Esophagus muscularis mucosa (tissue), 4 donors: Measurements from ENCODE around the gene KIFC1. TPM values are rescaled to one million over a fixed set of nuclear protein-coding genes. Genes with fewer than 3 reads are reported as not detected.
A peak's percentile ranks its signal among the peaks of the same experiment; 100 is the strongest.

Experiments
- DNase-seq: peaks from one replicate; pipeline ENCODE4 v3.0.0-alpha.2; 2017; ENCODE audit errors: extremely low spot score
- H3K27ac ChIP-seq, 4 donors: fragments of 200-600 bp; sonication (generic); replicated peaks in 1 of 4; 1 replicate in 3 of 4; 2 replicates in 1 of 4; pipeline ENCODE4 v1.5.1; 2016 to 2019; ENCODE audit warnings: mild to moderate bottlenecking in 1 of 4
- H3K27me3 ChIP-seq, 4 donors: fragments of 200-600 bp; sonication (generic); one replicate each; pipeline versions ENCODE4 v1.5.1 to v1.6.0; 2016 to 2019
- H3K36me3 ChIP-seq, 4 donors: fragments of 200-600 bp; sonication (generic); one replicate each; pipeline ENCODE4 v1.5.1; 2016 to 2019
- H3K4me1 ChIP-seq, 4 donors: fragments of 200-600 bp; sonication (generic); one replicate each; pipeline ENCODE4 v1.5.1; 2016 to 2019
- H3K4me3 ChIP-seq, 4 donors: fragments of 200-600 bp; sonication (generic); 1 replicate in 2 of 4; 2 replicates in 2 of 4; pipeline ENCODE4 v1.5.1; 2016 to 2019; ENCODE audit warnings: mild to moderate bottlenecking in 4 of 4, moderate library complexity in 1 of 4
- H3K9me3 ChIP-seq, 4 donors: fragments of 200-600 bp; sonication (generic); 1 replicate in 3 of 4; 2 replicates in 1 of 4; pipeline ENCODE4 v1.5.1; 2016 to 2019
- EP300 ChIP-seq: sonication (generic); formaldehyde crosslinking; IDR thresholded peaks from one replicate; pipeline ENCODE4 v1.6.1; 2017; ENCODE audit warnings: antibody characterized with exemption
- POLR2A ChIP-seq: fragments of 450-650 bp; IDR thresholded peaks from one replicate; pipeline ENCODE4 v1.6.1; 2017; ENCODE audit warnings: antibody characterized with exemption, moderate library complexity, mild to moderate bottlenecking, low read depth
- POLR2AphosphoS5 ChIP-seq, 2 donors: sonication (generic); formaldehyde crosslinking; IDR thresholded peaks; one replicate each; pipeline ENCODE4 v1.6.1; 2017; ENCODE audit warnings: antibody characterized with exemption in 2 of 2
- WGBS: methylation state at CpG from one replicate; pipeline ENCODE4 v1.1.5; 2018; 5-methylcytosine and 5-hydroxymethylcytosine counted together
- intact Hi-C: fragments of 100-400 bp; cut with DNase I; formaldehyde crosslinking; loops from one replicate; pipeline ENCODE4 v1.15.1; 2023
- total RNA-seq, 4 donors: library from RNA; depleted of rRNA; stranded (reverse); fragments of >200 nt; gene quantifications; one replicate each; pipeline versions ENCODE4 v1.1.0 to v1.2.1, GENCODE V29; 2016
- TF ChIP-seq, protein P1 (sequence below), 3 experiments: fragments of 200-600 bp in 2 of 3; fragments of 450-650 bp in 1 of 3; sonication (generic) in 2 of 3; IDR thresholded peaks; one replicate each; pipeline ENCODE4 v1.5.1; 2017 to 2019; ENCODE audit warnings: antibody characterized with exemption in 3 of 3, mild to moderate bottlenecking in 2 of 3, moderate library complexity in 1 of 3

The KIFC1 gene
- total RNA-seq, 4 donors from 2014 or later = 0.39 to 1.1 (median 0.42) TPM; not detected in 1

DNA sequence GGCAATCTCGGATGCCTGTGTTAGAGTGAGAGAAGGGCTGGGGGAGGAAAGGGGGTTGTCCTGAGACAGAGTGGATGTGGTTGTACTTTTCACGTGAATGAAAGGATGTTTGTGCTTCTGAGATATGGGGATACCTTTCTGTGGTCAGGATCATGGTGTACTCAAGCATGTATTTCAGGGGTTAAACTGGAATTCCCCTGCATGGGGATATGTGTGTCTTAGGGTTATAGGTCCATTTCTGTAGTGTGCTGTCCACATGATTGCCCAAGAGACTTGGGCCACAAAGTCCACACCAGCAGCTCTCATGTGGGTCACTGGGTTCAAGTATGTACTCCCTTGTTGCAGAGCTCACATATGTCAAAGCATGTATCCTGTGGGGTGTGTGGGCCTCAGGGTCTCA, 38.7 kb downstream of the KIFC1 start:
- WGBS = 41% methylated on average over 2 of the region's 2 CpGs
- peaks cover 2 to 6% (median 5%) of the 10 kb centered on the region in 4 donors for H3K36me3 ChIP-seq
- no peak for DNase-seq
- no peak overlapping the region for H3K4me3 ChIP-seq
- intact Hi-C loops = no loop called here
- H3K27ac ChIP-seq = peak overlapping the region in 2 of 4 donors; percentile 68 to 95
- TF ChIP-seq EP300 (no peak), POLR2AphosphoS5 (IDR thresholded peaks at IDR 0.05) (no peak), POLR2A (no peak)
- TF ChIP-seq, protein P1, sequence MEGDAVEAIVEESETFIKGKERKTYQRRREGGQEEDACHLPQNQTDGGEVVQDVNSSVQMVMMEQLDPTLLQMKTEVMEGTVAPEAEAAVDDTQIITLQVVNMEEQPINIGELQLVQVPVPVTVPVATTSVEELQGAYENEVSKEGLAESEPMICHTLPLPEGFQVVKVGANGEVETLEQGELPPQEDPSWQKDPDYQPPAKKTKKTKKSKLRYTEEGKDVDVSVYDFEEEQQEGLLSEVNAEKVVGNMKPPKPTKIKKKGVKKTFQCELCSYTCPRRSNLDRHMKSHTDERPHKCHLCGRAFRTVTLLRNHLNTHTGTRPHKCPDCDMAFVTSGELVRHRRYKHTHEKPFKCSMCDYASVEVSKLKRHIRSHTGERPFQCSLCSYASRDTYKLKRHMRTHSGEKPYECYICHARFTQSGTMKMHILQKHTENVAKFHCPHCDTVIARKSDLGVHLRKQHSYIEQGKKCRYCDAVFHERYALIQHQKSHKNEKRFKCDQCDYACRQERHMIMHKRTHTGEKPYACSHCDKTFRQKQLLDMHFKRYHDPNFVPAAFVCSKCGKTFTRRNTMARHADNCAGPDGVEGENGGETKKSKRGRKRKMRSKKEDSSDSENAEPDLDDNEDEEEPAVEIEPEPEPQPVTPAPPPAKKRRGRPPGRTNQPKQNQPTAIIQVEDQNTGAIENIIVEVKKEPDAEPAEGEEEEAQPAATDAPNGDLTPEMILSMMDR (IDR thresholded peaks at IDR 0.05) = no peak
- H3K27me3 ChIP-seq = no peaks in the 10 kb centered on the region
- H3K4me1 ChIP-seq = peaks cover 48 to 86% (median 79%) of the 10 kb centered on the region in 4 donors
- no peaks in the 10 kb centered on the region for H3K9me3 ChIP-seq

DNA sequence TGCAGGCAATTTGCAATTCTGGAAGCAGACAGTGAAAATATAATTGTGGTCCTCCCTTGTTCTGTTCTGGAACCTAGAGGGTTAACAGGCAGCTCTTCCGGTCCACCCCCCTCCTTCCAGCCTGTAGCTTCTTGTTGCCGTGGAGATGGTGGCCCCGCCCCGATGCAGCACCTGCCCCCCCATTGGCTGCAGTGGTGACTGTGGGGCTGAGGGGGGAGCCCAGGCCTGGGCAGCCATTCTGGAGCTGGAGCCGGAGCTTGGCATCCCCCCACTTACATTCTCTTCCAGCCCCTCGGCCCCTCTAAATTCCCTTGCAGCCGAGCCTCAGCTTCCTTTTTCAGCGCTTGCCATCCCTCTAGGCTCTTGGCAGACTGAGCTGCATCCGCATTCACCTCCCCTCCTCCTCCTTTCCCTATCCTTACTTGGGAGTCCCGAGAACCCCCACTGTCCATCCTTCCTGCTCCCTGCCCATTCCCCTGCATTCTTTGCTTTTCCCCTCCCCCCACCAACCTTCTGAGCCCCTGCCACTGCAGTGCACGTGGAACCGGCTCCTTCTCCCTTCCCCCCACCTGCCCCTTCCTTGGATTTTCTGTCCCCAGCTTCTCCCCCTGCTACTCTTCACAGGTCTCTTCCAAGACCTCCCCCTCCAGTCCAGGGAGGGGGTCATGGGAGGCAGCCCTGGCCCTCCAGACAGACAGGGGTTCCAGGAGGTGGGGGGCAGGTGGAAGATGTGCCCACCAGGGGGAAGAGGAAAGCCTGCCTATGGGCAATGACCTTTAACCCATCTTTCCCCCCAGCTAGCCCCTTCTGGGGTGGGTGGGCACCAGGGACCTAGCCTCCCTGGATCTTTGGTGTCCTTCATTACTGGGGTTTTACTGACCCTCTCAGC, 39.6 kb downstream of the KIFC1 start:
- Histone ChIP-seq H3K27ac (peak overlapping the region; percentile 45 to 77 (median 58)), H3K4me1 (peaks cover 48 to 80% (median 75%) of the 10 kb centered on the region in 4 donors), H3K9me3 (no peaks in the 10 kb centered on the region), H3K4me3 (peak overlapping the region; percentile 15 to 34 (median 30)), H3K36me3 (peaks cover 8 to 15% (median 14%) of the 10 kb centered on the region in 4 donors), H3K27me3 (no peaks in the 10 kb centered on the region)
- TF ChIP-seq POLR2A = no peak
- TF ChIP-seq POLR2AphosphoS5 (IDR thresholded peaks at IDR 0.05) = peak in 1 of 2 donors; percentile 45
- TF ChIP-seq EP300 = no peak
- TF ChIP-seq, protein P1 (IDR thresholded peaks at IDR 0.05) = no peak
- 3% methylated on average over 12 of the region's 12 CpGs for WGBS
- peak; percentile 93 for DNase-seq
- intact Hi-C loops = no loop called here

DNA sequence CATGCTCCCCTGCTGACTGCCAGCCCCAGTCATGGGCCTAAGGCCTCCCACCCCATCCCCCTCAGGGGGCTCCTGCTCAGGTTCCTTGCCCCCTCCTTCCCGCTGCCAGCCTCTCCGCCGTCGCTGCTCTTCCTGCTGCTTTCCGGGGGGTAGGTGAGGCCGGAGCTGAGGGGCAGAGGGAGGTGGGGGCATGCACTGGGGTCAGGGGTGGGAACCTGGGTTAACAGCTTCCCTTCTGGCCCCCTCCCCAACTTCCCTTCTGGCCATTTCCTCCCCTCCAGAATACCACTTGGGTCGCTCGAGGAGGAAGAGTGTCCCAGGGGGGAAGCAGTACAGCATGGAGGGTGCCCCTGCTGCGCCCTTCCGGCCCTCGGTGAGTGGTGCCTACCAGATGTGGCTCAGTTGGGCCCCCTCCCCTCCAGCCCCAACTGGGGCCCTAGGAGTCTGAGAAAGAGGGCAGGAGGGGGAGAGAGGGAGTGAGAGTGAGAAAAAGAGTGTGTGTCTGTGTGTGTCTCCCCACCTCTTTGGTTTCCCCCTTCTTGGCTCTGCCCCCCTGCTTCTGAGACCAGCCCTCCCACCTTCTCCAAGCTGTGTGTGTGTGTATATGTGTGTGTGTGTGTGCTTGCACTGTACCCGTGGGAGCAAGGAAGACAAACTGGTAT, 40.4 kb downstream of the KIFC1 start:
- no peak overlapping the region for H3K4me3 ChIP-seq
- H3K4me1 ChIP-seq = peaks cover 42 to 73% (median 67%) of the 10 kb centered on the region in 4 donors
- H3K36me3 ChIP-seq = peaks cover 14 to 21% (median 21%) of the 10 kb centered on the region in 4 donors
- TF ChIP-seq POLR2A (no peak), POLR2AphosphoS5 (IDR thresholded peaks at IDR 0.05) (no peak), EP300 (no peak)
- TF ChIP-seq, protein P1 (IDR thresholded peaks at IDR 0.05) = no peak
- WGBS = 37% methylated on average over 12 of the region's 12 CpGs
- intact Hi-C loops = no loop called here
- H3K9me3 ChIP-seq = no peaks in the 10 kb centered on the region
- H3K27me3 ChIP-seq = no peaks in the 10 kb centered on the region
- no peak for DNase-seq
- peak overlapping the region in 3 of 4 donors; percentile 45 to 77 (median 68) for H3K27ac ChIP-seq

DNA sequence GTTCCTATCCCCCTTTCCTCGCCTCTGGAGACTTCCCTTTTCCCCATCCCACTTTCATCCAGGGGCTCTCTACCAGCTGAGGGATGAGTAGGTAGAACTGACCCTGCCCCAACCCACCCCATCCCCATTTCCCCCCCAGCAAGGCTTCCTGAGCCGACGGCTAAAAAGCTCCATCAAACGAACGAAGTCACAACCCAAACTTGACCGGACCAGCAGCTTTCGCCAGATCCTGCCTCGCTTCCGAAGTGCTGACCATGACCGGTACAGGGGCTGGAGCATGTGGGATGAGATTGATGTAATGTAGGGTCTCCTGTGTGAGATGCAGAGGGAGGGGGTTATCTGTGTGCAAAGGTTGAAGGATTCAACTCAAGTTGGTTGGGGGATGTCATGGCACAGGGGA, 40.9 kb downstream of the KIFC1 start:
- Histone ChIP-seq H3K27ac (peak overlapping the region in 3 of 4 donors; percentile 13 to 77 (median 68)), H3K36me3 (peaks cover 19 to 27% (median 26%) of the 10 kb centered on the region in 4 donors), H3K9me3 (no peaks in the 10 kb centered on the region), H3K4me3 (no peak overlapping the region), H3K4me1 (peaks cover 38 to 67% (median 61%) of the 10 kb centered on the region in 4 donors), H3K27me3 (no peaks in the 10 kb centered on the region)
- no peak for DNase-seq
- intact Hi-C loops = no loop called here
- TF ChIP-seq, protein P1 (IDR thresholded peaks at IDR 0.05) = no peak
- TF ChIP-seq POLR2A = no peak
- no peak for TF ChIP-seq POLR2AphosphoS5 (IDR thresholded peaks at IDR 0.05)
- TF ChIP-seq EP300 = no peak
- 72% methylated on average over 9 of the region's 10 CpGs for WGBS
